Measurements from ENCODE around the gene HIP1.

The HIP1 gene

GRCh38 chr7:75716992-75717626, 21.6 kb downstream of the HIP1 start:
- no peak for TF ChIP-seq EZH2 (IDR thresholded peaks at IDR 0.05; ENCODE audit: borderline replicate concordance, low read length)
- TF ChIP-seq, protein P1, sequence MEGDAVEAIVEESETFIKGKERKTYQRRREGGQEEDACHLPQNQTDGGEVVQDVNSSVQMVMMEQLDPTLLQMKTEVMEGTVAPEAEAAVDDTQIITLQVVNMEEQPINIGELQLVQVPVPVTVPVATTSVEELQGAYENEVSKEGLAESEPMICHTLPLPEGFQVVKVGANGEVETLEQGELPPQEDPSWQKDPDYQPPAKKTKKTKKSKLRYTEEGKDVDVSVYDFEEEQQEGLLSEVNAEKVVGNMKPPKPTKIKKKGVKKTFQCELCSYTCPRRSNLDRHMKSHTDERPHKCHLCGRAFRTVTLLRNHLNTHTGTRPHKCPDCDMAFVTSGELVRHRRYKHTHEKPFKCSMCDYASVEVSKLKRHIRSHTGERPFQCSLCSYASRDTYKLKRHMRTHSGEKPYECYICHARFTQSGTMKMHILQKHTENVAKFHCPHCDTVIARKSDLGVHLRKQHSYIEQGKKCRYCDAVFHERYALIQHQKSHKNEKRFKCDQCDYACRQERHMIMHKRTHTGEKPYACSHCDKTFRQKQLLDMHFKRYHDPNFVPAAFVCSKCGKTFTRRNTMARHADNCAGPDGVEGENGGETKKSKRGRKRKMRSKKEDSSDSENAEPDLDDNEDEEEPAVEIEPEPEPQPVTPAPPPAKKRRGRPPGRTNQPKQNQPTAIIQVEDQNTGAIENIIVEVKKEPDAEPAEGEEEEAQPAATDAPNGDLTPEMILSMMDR (IDR thresholded peaks at IDR 0.05; ENCODE audit: low read length), result no peak
- Histone ChIP-seq H3K27ac (ENCODE audit: low read depth, low read length, poor library complexity, severe bottlenecking) (no peak overlapping the region), H3K9me2 (ENCODE audit: low read depth, low read length) (no peaks in the 10 kb centered on the region), H3K9ac (ENCODE audit: low read length) (no peak overlapping the region), H3F3A (ENCODE audit: insufficient read depth, low read length) (no peaks in the 10 kb centered on the region), H3K4me2 (ENCODE audit: low read length) (no peak overlapping the region), H4K20me1 (ENCODE audit: insufficient read depth, low read length) (no peaks in the 10 kb centered on the region), H3K36me3 (ENCODE audit: insufficient read depth, low read length) (no peaks in the 10 kb centered on the region), H3K4me3 (ENCODE audit: low read depth, low read length, poor library complexity, severe bottlenecking) (no peak overlapping the region), H3K27me3 (ENCODE audit: insufficient read depth, low read length) (0 out of 2 replicates have a peak, but pooled peaks cover 4% of the 10 kb centered on the region), H3K9me3 (ENCODE audit: low read length) (no peaks in the 10 kb centered on the region), H2AFZ (ENCODE audit: low read length) (no peak overlapping the region), H3K4me1 (ENCODE audit: insufficient read depth, low read length, severe bottlenecking) (no peaks in the 10 kb centered on the region), H3K79me2 (ENCODE audit: insufficient read depth, low read length) (no peaks in the 10 kb centered on the region)

DNA sequence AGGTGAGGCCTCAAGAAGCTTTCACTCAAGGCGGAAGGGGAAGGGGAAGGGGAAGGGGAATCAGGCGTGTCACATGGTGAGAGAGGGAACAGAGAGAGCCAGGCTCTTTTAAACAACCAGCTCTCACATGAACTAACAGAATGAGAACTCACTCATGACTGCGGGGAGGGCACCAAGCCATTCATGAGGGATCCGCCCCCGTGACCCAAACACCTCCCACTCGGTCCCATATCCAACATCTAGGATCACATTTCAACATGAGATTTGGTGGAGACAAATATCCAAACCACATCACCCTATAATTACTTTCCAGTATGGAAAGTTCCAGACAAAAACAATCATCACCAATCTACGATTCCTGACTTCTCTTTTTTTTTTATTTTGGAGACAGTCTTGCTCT, 22.9 kb downstream of the HIP1 start:
- Histone ChIP-seq H3K79me2 (ENCODE audit: insufficient read depth, low read length) (no peaks in the 10 kb centered on the region), H3K4me1 (ENCODE audit: insufficient read depth, low read length, severe bottlenecking) (no peaks in the 10 kb centered on the region), H3K27me3 (ENCODE audit: insufficient read depth, low read length) (peaks cover 4% of the 10 kb centered on the region; the same call in 1 of the 2 replicates), H4K20me1 (ENCODE audit: insufficient read depth, low read length) (no peaks in the 10 kb centered on the region), H3K9me2 (ENCODE audit: low read depth, low read length) (no peaks in the 10 kb centered on the region), H3K27ac (ENCODE audit: low read depth, low read length, poor library complexity, severe bottlenecking) (no peak overlapping the region), H3K4me3 (ENCODE audit: low read depth, low read length, poor library complexity, severe bottlenecking) (no peak overlapping the region), H2AFZ (ENCODE audit: low read length) (no peak overlapping the region), H3K4me2 (ENCODE audit: low read length) (no peak overlapping the region), H3K36me3 (ENCODE audit: insufficient read depth, low read length) (no peaks in the 10 kb centered on the region), H3K9ac (ENCODE audit: low read length) (no peak overlapping the region), H3F3A (ENCODE audit: insufficient read depth, low read length) (no peaks in the 10 kb centered on the region), H3K9me3 (ENCODE audit: low read length) (peaks cover 6% of the 10 kb centered on the region; the same call in 1 of the 2 replicates)
- TF ChIP-seq EZH2 (IDR thresholded peaks at IDR 0.05; ENCODE audit: borderline replicate concordance, low read length), result no peak

GRCh38 chr7:75712517-75713361, 26.0 kb downstream of the HIP1 start:
- peaks cover 21% of the 10 kb centered on the region for H3K9me3 ChIP-seq (ENCODE audit: low read length)
- H4K20me1 ChIP-seq (ENCODE audit: insufficient read depth, low read length), result no peaks in the 10 kb centered on the region
- no peak overlapping the region for H2AFZ ChIP-seq (ENCODE audit: low read length)
- H3K36me3 ChIP-seq (ENCODE audit: insufficient read depth, low read length), result no peaks in the 10 kb centered on the region
- no peak overlapping the region for H3K9ac ChIP-seq (ENCODE audit: low read length)
- H3K27me3 ChIP-seq (ENCODE audit: insufficient read depth, low read length), result peaks cover 4% of the 10 kb centered on the region; the same call in 1 of the 2 replicates
- H3K27ac ChIP-seq (ENCODE audit: low read depth, low read length, poor library complexity, severe bottlenecking), result no peak overlapping the region
- H3K4me2 ChIP-seq (ENCODE audit: low read length), result no peak overlapping the region
- no peaks in the 10 kb centered on the region for H3K79me2 ChIP-seq (ENCODE audit: insufficient read depth, low read length)
- no peaks in the 10 kb centered on the region for H3K4me1 ChIP-seq (ENCODE audit: insufficient read depth, low read length, severe bottlenecking)
- no peaks in the 10 kb centered on the region for H3F3A ChIP-seq (ENCODE audit: insufficient read depth, low read length)
- no peaks in the 10 kb centered on the region for H3K9me2 ChIP-seq (ENCODE audit: low read depth, low read length)
- no peak for TF ChIP-seq EZH2 (IDR thresholded peaks at IDR 0.05; ENCODE audit: borderline replicate concordance, low read length)
- TF ChIP-seq, protein P1 (IDR thresholded peaks at IDR 0.05; ENCODE audit: low read length), result peak; percentile 24; the same call in 1 of the 2 replicates
- no peak overlapping the region for H3K4me3 ChIP-seq (ENCODE audit: low read depth, low read length, poor library complexity, severe bottlenecking)
